SK-MEL-5 (cell line): ENCODE measurements around the gene HLA-DPA1. TPM values are rescaled to one million over a fixed set of nuclear protein-coding genes. Genes with fewer than 3 reads are reported as not detected.
"Not testable (repeated sequence)": the region's sequence is repeated elsewhere in the genome, so short reads cannot be mapped to it uniquely, and the experiment has no call there.

Experiments used
- DNase-seq: peaks from one replicate; pipeline ENCODE4 v3.0.0-alpha.2; 2016; ENCODE audit warnings: low read depth, low spot score
- in situ Hi-C: cut with HindIII; loops from 2 replicates; pipeline ENCODE4 v1.10.0; 2016; ENCODE audit warnings: low sequenced_read_pairs, high pct_unique_total_duplicates, low pct_unique_long_range_greater_than_20kb
- total RNA-seq: library from RNA; depleted of rRNA; stranded (reverse); fragments of >200 nt; shearing (Covaris generic); gene quantifications from 2 replicates; pipeline ENCODE4 v1.2.3, GENCODE V29; 2014

The HLA-DPA1 gene
- total RNA-seq, 1 experiment from 2014 or later: 8.7 TPM

- DNase-seq: peak; percentile 87
- in situ Hi-C loops: loop anchor here (25.0 kb wide), 1 partner anchor 88 kb away; no protein-coding TSS in a partner anchor
Measured at GRCh38 chr6:33075568-33076405, 2.3 kb upstream of the HLA-DPA1 start, which contains the start of gene HLA-DPB1. Gene HLA-DPB1, plus strand, starts transcription at chr6:33075990. Its CDS starts 52 bp downstream, at chr6:33076042.

- in situ Hi-C loops: loop anchor here (25.0 kb wide), 1 partner anchor 88 kb away; no protein-coding TSS in a partner anchor
- no peak for DNase-seq
Measured at GRCh38 chr6:33075208-33075567, 1.7 kb upstream of the HLA-DPA1 start.

- in situ Hi-C loops: no loop called here
- no peak for DNase-seq
Measured at GRCh38 chr6:33072508-33073100, 845 bp downstream of the HLA-DPA1 start.

GRCh38 chr6:33071569-33071968 lies 1.9 kb downstream of the HLA-DPA1 start:
- in situ Hi-C loops: no loop called here

GRCh38 chr6:33070909-33071308 lies 2.5 kb downstream of the HLA-DPA1 start:
- in situ Hi-C loops: no loop called here
- no peak for DNase-seq

More at GRCh38 chr6:33071569-33071968, 1.9 kb downstream of the HLA-DPA1 start:
- DNase-seq: no peak

- no peak for DNase-seq
- in situ Hi-C loops: no loop called here
Measured at GRCh38 chr6:33069021-33069738, 4.3 kb downstream of the HLA-DPA1 start.

GRCh38 chr6:33066917-33067521 lies 6.4 kb downstream of the HLA-DPA1 start:
- DNase-seq: no peak
- in situ Hi-C loops: no loop called here

- in situ Hi-C loops: no loop called here
- no peak for DNase-seq
Measured at GRCh38 chr6:33065312-33065711, 8.1 kb downstream of the HLA-DPA1 start.

- no peak for DNase-seq
- in situ Hi-C loops: no loop called here
Measured at GRCh38 chr6:33064723-33065122, 8.7 kb downstream of the HLA-DPA1 start.

GRCh38 chr6:33063435-33063834 lies 10.0 kb downstream of the HLA-DPA1 start:
- DNase-seq, in situ Hi-C loops: not testable (repeated sequence)

GRCh38 chr6:33061987-33062386 lies 11.5 kb downstream of the HLA-DPA1 start:
- peak; percentile 9 for DNase-seq
- in situ Hi-C loops: no loop called here

- in situ Hi-C loops: no loop called here
- DNase-seq: no peak
Measured at GRCh38 chr6:33057222-33058150, 16.0 kb downstream of the HLA-DPA1 start.

- no peak for DNase-seq
- in situ Hi-C loops: no loop called here
Measured at GRCh38 chr6:33053230-33053629, 20.2 kb downstream of the HLA-DPA1 start.

- in situ Hi-C loops: no loop called here
- DNase-seq: no peak
Measured at GRCh38 chr6:33052627-33053026, 20.8 kb downstream of the HLA-DPA1 start.

- DNase-seq: no peak
- in situ Hi-C loops: no loop called here
Measured at GRCh38 chr6:33050014-33050810, 23.2 kb downstream of the HLA-DPA1 start.

- in situ Hi-C loops: no loop called here
- peak; percentile 5 for DNase-seq
Measured at GRCh38 chr6:33049323-33050013, 24.0 kb downstream of the HLA-DPA1 start.
